K562 (cell line): ENCODE measurements around the gene DNAAF3. TPM values are rescaled to one million over a fixed set of nuclear protein-coding genes. Genes with fewer than 3 reads are reported as not detected.
A peak's percentile ranks its signal among the peaks of the same experiment; 100 is the strongest.

Experiments used
- GATAD2A ChIP-seq: fragments of 450-650 bp; IDR thresholded peaks from 2 replicates; pipeline ENCODE4 v1.6.1; 2017
- HMG20B ChIP-seq: fragments of 250-450 bp; sonication (Bioruptor Pico); IDR thresholded peaks from 2 replicates; pipeline ENCODE4 v1.5.0; 2021; ENCODE audit warnings: mild to moderate bottlenecking
- ILF3 ChIP-seq: fragments of 450-650 bp; IDR thresholded peaks from 2 replicates; pipeline ENCODE4 v1.6.1; 2018; ENCODE audit warnings: antibody characterized with exemption, mild to moderate bottlenecking, moderate library complexity, borderline replicate concordance
- RB1 ChIP-seq: fragments of 450-650 bp; IDR thresholded peaks from 2 replicates; pipeline ENCODE4 v1.6.1; 2017; ENCODE audit warnings: low read depth, mild to moderate bottlenecking
- SAP30 ChIP-seq: fragments of 200-600 bp; sonication (generic); IDR thresholded peaks from 2 replicates; pipeline ENCODE4 v1.6.1; 2012; ENCODE audit warnings: borderline replicate concordance, low read depth, mild to moderate bottlenecking, moderate library complexity, low read length, control low read depth, inconsistent platforms; ENCODE audit not compliant: insufficient read depth, poor library complexity, severe bottlenecking
- TFAM ChIP-seq: fragments of 250-450 bp; sonication (Bioruptor Pico); conservative IDR thresholded peaks from 2 replicates; pipeline ENCODE4 v1.5.0; 2021; ENCODE audit warnings: mild to moderate bottlenecking, moderate library complexity
- ZNF124 ChIP-seq: sonication (generic); formaldehyde crosslinking; IDR thresholded peaks from 2 replicates; pipeline ENCODE4 v1.8.1; 2022; ENCODE audit warnings: missing genetic modification reagents
- ZNF224 ChIP-seq: sonication (generic); formaldehyde crosslinking; IDR thresholded peaks from 2 replicates; pipeline ENCODE4 v1.8.0; 2022; ENCODE audit warnings: mild to moderate bottlenecking, missing genetic modification reagents
- ZNF24 ChIP-seq: fragments of 450-650 bp; IDR thresholded peaks from 2 replicates; pipeline ENCODE4 v1.6.1; 2016
- ZNF785 ChIP-seq: fragments of 250-450 bp; sonication (Bioruptor Pico); IDR thresholded peaks from 2 replicates; pipeline ENCODE4 v1.4.0; 2020; ENCODE audit warnings: mild to moderate bottlenecking
- polyA plus RNA-seq, 8 experiments: library from polyadenylated mRNA; depleted of rRNA in 4 of 8; stranded (reverse) in 5 of 8; unstranded in 3 of 8; fragments of >200 nt; fragmentation: Nextera tagmentation in 2 of 8; fragmentation: Illumina TruSeq in 1 of 8; extraction: Ambion mirVana in 2 of 8; extraction: Trizol in 1 of 8; gene quantifications; 2 replicates each; pipeline versions ENCODE4 v1.2.1 to v1.2.3, GENCODE V29; 2011 to 2014; ENCODE audit warnings: inconsistent platforms in 1 of 8, missing spikeins in 1 of 8
- total RNA-seq, 7 experiments: library from RNA; depleted of rRNA in 6 of 7; stranded (reverse); fragments of >200 nt in 6 of 7; fragmentation: Illumina TruSeq in 2 of 7; extraction: Trizol in 2 of 7; gene quantifications; 2 replicates each; pipeline versions ENCODE4 v1.2.1 to v1.2.3, GENCODE V29; 2011 to 2021; ENCODE audit warnings: low replicate concordance in 1 of 7
- TF ChIP-seq, protein P1 (sequence below), 3 experiments: IDR thresholded peaks in 2 of 3; conservative IDR thresholded peaks in 1 of 3; 2 replicates each; pipeline ENCODE4 v1.5.1; 2011 to 2012; ENCODE audit warnings: low read length in 3 of 3, mild to moderate bottlenecking in 3 of 3, control low read depth in 2 of 3, improper control_type of control experiment in 1 of 3, inconsistent platforms in 1 of 3, low read depth in 1 of 3, mixed read lengths in 1 of 3, moderate library complexity in 1 of 3; ENCODE audit not compliant: insufficient read depth in 2 of 3
- TF ChIP-seq, protein P2 (sequence below): sonication (generic); formaldehyde crosslinking; IDR thresholded peaks from 2 replicates; pipeline ENCODE4 v1.8.0; 2023; ENCODE audit warnings: mild to moderate bottlenecking, missing genetic modification reagents
- TF ChIP-seq, protein P3 (sequence below), 2 experiments: fragments of 450-650 bp; formaldehyde crosslinking in 1 of 2; IDR thresholded peaks; 2 replicates each; pipeline versions ENCODE4 v1.4.0 to v1.6.1; 2014 to 2020; ENCODE audit warnings: mild to moderate bottlenecking in 2 of 2, borderline replicate concordance in 1 of 2, low read depth in 1 of 2

DNAAF3 gene
- total and polyA plus RNA-seq, 9 of the 15 experiments (the other 6 are each of a cell fraction or from before 2014, with no cell fraction given): 21.6 to 61.5 (median 43.0) TPM

GRCh38 chr19:55206664-55207500 lies 40.5 kb upstream of the DNAAF3 start (continued):
- TF ChIP-seq, protein P1, sequence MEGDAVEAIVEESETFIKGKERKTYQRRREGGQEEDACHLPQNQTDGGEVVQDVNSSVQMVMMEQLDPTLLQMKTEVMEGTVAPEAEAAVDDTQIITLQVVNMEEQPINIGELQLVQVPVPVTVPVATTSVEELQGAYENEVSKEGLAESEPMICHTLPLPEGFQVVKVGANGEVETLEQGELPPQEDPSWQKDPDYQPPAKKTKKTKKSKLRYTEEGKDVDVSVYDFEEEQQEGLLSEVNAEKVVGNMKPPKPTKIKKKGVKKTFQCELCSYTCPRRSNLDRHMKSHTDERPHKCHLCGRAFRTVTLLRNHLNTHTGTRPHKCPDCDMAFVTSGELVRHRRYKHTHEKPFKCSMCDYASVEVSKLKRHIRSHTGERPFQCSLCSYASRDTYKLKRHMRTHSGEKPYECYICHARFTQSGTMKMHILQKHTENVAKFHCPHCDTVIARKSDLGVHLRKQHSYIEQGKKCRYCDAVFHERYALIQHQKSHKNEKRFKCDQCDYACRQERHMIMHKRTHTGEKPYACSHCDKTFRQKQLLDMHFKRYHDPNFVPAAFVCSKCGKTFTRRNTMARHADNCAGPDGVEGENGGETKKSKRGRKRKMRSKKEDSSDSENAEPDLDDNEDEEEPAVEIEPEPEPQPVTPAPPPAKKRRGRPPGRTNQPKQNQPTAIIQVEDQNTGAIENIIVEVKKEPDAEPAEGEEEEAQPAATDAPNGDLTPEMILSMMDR (IDR thresholded peaks at IDR 0.05 in 2 of 3, conservative IDR thresholded peaks at IDR 0.05 in 1 of 3; ENCODE audit: insufficient read depth in 2 of 3, low read depth in 1 of 3, low read length in 3 of 3): no peak
- TF ChIP-seq SAP30: peak; percentile 72
- TF ChIP-seq ZNF24: no peak
- no peak for TF ChIP-seq HMG20B (CRISPR knock-in tag)
- TF ChIP-seq ILF3: no peak
- TF ChIP-seq, protein P2, sequence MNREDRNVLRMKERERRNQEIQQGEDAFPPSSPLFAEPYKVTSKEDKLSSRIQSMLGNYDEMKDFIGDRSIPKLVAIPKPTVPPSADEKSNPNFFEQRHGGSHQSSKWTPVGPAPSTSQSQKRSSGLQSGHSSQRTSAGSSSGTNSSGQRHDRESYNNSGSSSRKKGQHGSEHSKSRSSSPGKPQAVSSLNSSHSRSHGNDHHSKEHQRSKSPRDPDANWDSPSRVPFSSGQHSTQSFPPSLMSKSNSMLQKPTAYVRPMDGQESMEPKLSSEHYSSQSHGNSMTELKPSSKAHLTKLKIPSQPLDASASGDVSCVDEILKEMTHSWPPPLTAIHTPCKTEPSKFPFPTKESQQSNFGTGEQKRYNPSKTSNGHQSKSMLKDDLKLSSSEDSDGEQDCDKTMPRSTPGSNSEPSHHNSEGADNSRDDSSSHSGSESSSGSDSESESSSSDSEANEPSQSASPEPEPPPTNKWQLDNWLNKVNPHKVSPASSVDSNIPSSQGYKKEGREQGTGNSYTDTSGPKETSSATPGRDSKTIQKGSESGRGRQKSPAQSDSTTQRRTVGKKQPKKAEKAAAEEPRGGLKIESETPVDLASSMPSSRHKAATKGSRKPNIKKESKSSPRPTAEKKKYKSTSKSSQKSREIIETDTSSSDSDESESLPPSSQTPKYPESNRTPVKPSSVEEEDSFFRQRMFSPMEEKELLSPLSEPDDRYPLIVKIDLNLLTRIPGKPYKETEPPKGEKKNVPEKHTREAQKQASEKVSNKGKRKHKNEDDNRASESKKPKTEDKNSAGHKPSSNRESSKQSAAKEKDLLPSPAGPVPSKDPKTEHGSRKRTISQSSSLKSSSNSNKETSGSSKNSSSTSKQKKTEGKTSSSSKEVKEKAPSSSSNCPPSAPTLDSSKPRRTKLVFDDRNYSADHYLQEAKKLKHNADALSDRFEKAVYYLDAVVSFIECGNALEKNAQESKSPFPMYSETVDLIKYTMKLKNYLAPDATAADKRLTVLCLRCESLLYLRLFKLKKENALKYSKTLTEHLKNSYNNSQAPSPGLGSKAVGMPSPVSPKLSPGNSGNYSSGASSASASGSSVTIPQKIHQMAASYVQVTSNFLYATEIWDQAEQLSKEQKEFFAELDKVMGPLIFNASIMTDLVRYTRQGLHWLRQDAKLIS: no peak
- TF ChIP-seq GATAD2A: peak; percentile 54; the same call in 1 of the 2 replicates
- TF ChIP-seq, protein P3, sequence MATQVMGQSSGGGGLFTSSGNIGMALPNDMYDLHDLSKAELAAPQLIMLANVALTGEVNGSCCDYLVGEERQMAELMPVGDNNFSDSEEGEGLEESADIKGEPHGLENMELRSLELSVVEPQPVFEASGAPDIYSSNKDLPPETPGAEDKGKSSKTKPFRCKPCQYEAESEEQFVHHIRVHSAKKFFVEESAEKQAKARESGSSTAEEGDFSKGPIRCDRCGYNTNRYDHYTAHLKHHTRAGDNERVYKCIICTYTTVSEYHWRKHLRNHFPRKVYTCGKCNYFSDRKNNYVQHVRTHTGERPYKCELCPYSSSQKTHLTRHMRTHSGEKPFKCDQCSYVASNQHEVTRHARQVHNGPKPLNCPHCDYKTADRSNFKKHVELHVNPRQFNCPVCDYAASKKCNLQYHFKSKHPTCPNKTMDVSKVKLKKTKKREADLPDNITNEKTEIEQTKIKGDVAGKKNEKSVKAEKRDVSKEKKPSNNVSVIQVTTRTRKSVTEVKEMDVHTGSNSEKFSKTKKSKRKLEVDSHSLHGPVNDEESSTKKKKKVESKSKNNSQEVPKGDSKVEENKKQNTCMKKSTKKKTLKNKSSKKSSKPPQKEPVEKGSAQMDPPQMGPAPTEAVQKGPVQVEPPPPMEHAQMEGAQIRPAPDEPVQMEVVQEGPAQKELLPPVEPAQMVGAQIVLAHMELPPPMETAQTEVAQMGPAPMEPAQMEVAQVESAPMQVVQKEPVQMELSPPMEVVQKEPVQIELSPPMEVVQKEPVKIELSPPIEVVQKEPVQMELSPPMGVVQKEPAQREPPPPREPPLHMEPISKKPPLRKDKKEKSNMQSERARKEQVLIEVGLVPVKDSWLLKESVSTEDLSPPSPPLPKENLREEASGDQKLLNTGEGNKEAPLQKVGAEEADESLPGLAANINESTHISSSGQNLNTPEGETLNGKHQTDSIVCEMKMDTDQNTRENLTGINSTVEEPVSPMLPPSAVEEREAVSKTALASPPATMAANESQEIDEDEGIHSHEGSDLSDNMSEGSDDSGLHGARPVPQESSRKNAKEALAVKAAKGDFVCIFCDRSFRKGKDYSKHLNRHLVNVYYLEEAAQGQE (IDR thresholded peaks at IDR 0.05; ENCODE audit: borderline replicate concordance): peak; percentile 72
- TF ChIP-seq, protein P3 (CRISPR knock-in tag; IDR thresholded peaks at IDR 0.05; ENCODE audit: low read depth): peak; percentile 69
- TF ChIP-seq TFAM (CRISPR knock-in tag): no peak
- TF ChIP-seq ZNF124 (CRISPR knock-in tag): no peak
- no peak for TF ChIP-seq ZNF224 (CRISPR knock-in tag)
- TF ChIP-seq RB1: peak; percentile 42; the same call in 1 of the 2 replicates
- no peak for TF ChIP-seq ZNF785 (CRISPR knock-in tag)
